ENCODE results near the gene TDRD9.

Gene TDRD9

DNA sequence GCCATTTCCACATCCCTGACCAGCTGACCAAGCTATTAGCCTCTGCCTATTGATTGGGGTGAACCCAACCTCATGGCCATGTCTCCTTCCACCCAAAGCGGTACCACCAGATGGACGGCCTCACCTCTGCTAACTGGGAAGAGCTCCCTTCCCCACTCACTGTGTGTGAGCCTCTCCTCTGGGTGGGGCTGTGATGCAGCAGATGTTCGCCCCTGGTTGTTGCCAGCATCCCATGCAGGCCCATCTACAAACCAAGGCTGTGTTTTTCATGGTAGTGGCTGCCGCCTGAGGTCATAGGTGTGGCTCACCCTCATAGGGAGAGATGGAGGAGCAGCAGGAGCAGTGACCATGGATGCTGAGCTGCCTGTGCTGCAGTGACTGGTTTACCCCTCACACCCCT, 61.7 kb downstream of the TDRD9 start:
- no peak for DNase-seq (ENCODE audit: low read depth in 2 of 2)

- DNase-seq (ENCODE audit: low read depth in 2 of 2): no peak
Measured at GRCh38 chr14:103994535-103995184, 66.4 kb downstream of the TDRD9 start.

GRCh38 chr14:103995876-103996275, 67.6 kb downstream of the TDRD9 start:
- DNase-seq (ENCODE audit: low read depth in 2 of 2): no peak

DNA sequence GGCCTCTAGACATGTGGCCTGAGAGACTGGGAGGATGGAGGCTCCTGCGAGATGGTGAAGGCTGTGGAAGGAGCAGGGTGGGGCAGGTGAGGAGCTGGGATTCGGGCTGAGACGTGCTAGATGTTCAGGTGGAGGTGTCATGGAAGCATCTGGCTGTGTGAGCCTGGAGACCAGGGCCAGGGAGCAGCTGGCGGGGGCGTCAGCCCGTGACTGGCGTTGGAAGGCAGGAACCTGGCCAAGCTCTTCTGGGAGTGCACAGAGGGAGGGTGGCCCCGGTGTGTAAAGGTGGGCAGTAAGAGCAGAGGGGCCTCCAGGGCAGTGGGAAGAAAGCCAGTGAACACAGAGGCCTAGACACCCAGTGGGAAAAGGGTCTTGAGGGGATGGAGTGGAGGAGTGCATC, 69.1 kb downstream of the TDRD9 start:
- DNase-seq (ENCODE audit: low read depth in 2 of 2): no peak

- no peak for DNase-seq (ENCODE audit: low read depth in 2 of 2)
Measured at GRCh38 chr14:103998027-103998426, 69.8 kb downstream of the TDRD9 start.

- DNase-seq (ENCODE audit: low read depth in 2 of 2): no peak
Measured at GRCh38 chr14:103999795-104000440, 71.7 kb downstream of the TDRD9 start.

GRCh38 chr14:104001003-104001402, 72.7 kb downstream of the TDRD9 start:
- DNase-seq (ENCODE audit: low read depth in 2 of 2): no peak

GRCh38 chr14:104003616-104004015, 75.4 kb downstream of the TDRD9 start:
- DNase-seq (ENCODE audit: low read depth in 2 of 2): no peak

DNA sequence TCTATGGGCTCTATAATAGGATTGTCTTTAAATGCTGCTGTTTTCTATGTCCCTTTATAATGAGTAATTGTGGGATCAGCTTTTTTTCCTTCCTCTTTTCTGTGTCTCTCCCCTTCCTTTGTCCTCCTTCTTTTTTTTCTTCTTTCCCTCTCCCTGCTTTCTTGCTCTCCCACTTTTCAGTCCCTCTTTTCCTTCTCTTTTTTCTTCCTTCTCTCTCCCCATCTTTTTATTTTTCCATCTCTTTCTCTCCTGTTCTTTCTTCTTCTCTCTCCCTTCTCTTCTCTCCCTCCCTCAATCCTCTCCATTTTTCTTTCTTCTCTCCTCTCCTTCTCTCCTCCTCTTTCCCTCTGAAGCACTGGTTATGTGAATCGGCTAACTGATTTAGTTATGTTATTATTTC, 76.6 kb downstream of the TDRD9 start:
- DNase-seq (ENCODE audit: low read depth in 2 of 2): no peak

GRCh38 chr14:104005489-104005888, 77.2 kb downstream of the TDRD9 start:
- DNase-seq (ENCODE audit: low read depth in 2 of 2): no peak

DNA sequence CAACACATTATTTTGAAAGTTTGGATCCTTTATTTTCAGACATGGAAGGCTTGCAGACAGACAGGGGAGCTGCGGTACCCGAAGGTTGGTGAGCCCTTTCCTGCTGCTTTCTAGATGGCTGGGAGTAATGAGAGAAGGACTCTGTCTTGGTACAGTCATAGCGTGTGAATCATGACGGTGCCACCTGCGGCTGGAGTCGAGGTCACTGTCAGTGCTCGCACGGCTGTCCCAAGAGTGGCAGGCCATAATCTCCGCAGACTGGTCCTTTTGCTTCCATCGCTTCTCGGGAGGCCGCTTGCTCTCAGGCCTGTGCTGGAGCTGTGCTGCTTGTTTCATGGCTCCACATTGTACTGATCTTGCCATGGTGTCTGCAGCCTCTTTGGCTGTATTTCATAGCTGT, 78.9 kb downstream of the TDRD9 start:
- no peak for DNase-seq (ENCODE audit: low read depth in 2 of 2)

DNA sequence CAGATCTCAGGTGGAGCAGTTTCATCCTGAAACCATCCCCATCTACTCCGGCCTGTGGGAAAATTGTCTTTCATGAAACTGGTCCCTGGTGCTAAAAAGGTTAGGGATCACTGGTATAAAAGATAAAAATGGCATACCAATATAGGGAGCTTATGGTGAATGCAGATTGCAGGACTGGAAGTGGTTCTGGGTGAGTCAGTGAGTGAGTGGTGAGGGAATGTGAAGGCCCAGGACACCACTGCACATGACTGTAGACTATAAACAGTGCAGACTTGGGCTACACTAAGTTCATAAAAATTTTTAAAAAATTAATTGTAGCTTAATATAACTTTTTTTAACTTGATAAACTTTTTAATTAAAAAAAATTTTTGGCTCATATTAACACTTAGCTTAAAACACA, 81.0 kb downstream of the TDRD9 start:
- DNase-seq (ENCODE audit: low read depth in 2 of 2): no peak

- no peak for DNase-seq (ENCODE audit: low read depth in 2 of 2)
Measured at GRCh38 chr14:104011824-104012517, 83.7 kb downstream of the TDRD9 start.

GRCh38 chr14:104014764-104015163, 86.5 kb downstream of the TDRD9 start:
- no peak for DNase-seq (ENCODE audit: low read depth in 2 of 2)

DNA sequence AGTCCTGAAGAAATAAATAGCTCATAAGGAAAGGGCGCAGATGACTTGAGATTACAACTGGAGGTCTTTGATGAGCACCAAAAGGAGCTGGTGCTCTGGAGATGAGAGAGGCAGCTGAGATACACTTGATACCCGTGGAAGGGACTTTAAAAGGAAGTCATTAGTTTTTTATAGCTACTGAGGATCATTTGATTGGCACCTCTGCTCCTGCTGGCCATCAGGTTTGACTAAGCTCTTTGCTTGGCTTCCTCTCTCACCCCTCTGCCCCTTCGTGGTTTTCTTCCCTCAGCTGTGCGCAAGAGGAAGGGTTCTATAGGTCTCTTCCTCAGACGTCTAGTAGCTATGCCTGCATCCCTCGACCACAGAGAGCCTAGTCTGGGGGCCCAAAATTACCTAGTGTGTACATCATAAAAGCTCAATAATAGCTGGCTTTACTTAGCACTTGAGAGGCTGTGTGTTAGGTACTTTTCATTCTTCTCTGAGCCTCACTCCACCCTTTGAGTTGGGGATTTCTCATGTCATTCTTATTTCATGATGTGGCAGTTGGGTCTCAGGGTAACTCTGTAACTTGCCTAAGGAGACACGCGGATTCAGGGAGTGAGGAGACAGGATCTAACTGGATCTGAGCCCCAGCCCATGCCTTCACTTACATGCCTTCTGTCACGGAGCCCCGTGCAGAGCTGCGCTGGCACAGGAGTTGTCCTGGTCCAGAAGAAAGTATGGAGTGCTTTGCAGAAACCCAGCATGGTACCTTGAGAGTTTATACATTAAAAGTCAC, 88.8 kb downstream of the TDRD9 start:
- no peak for DNase-seq (ENCODE audit: low read depth in 2 of 2)

- no peak for DNase-seq (ENCODE audit: low read depth in 2 of 2)
Measured at GRCh38 chr14:104019029-104019428, 90.8 kb downstream of the TDRD9 start.

DNA sequence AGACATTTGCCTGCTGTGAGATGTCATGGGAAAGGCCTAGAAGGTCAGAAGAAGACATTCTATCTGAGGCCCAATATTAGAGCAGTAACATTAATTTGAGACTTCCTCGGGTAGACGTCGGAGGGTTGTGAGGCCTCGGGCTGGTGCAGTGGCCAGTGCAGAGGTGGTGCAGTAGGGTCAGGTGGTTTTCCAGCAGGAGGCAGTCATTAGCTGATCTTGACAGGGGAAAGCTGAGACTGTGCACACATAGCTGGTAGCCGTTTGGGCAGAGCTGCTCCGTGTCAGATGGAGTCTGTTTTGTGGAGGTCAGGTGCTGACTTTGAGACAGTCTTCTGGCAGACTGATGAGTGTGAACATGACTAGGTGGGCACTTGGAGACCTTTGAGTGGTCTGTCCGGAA, 91.5 kb downstream of the TDRD9 start:
- DNase-seq (ENCODE audit: low read depth in 2 of 2): no peak

DNA sequence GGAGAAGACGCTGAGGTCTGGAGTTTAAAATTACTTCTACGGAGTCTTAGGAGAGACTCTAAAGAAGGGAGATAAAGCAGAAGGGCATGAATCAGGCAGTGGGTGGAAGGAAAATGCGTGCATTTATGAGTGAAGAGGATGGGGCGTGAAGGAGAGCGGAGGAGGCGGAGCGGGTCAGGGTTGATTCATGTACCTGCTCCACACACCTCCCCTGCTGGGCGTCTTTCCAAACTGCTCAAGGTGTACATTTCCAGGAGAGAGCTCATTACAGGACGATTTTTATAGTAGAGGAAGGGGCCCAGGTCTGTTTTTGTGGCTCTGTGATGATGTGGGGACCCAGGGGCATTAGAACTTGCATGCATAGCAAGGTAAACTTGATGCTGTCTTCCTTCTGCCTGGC, 92.2 kb downstream of the TDRD9 start:
- DNase-seq (ENCODE audit: low read depth in 2 of 2): no peak

DNA sequence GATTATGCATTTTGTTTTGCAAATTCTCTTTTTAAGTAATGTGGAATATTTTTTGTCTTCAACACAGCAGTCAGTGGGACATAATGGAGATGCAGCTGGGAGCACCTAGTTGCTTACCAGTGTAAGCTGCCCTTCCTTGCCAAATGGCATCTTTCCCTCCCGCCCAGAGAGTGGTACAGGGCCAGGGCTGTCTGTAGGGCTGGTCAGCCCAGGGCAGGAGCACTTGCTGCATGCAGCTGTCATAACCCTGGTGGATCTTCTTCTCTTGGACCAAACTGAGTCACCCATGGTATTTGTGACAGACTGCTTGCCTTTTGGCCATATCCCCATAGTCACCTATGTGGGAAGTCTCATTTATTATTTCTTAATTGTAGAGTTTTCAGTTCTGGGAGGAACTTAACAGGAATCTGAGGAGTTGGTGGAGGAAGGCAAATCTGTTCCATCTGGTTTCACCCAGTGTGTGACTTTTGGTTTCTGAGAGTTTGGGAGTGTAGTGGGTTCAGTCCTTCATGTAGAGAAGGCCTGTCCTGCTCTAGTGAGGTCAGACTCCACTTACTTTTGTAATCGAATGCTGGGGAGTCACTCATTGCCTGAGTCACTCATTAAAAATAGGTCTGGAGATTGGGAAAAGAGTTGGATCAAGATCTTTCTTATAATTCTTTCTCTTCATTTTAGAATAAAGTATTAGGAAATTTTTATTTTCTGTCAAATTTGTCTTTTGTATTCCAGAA, 95.2 kb downstream of the TDRD9 start:
- DNase-seq (ENCODE audit: low read depth in 2 of 2): no peak

DNA sequence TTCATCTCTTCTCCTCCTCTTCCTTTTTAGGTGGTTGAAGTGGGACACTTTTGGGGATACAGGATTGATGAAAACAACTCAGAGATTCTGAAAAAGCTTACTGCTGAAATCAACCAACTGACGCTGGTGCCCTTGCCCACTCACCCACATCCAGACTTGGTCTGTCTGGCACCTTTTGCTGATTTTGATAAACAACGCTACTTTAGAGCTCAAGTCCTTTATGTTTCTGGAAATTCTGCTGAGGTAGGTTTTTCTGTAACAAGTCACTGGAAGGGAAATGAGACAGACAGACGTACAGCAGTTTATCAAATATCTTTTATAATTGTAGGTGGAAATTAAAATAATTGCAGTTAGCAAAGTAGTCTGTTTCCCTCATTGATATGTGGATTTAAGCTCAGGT, 97.3 kb downstream of the TDRD9 start:
- DNase-seq (ENCODE audit: low read depth in 2 of 2): no peak

DNA sequence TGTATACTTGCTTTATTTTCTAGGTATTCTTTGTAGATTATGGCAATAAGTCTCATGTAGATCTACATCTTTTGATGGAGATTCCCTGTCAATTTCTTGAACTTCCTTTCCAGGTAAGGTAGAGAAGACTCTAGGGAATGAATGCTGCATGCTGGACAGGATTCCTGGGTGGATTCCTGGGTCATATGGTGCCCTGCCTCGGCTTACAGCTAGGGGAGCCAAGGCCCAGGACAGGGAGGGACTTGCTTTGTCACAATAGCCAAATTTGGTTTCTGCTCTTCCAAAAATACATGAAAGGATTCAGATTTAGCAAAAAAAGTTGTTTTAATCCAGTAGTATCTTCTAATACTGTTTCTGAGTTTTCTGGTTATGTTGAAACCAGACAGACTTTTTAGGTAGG, 97.8 kb downstream of the TDRD9 start:
- no peak for DNase-seq (ENCODE audit: low read depth in 2 of 2)

- DNase-seq (ENCODE audit: low read depth in 2 of 2): no peak
Measured at GRCh38 chr14:104030958-104031357, 102.7 kb downstream of the TDRD9 start.

Measured in stimulated activated CD8-positive, alpha-beta memory T cell treated with anti-CD3 and anti-CD28 coated beads, Interleukin-2, amount 100 ng/mL, for 1 hour (primary cell).